Umbilical cord (tissue), 2 donors: ENCODE measurements around the gene PLA2G7. TPM values are rescaled to one million over a fixed set of nuclear protein-coding genes. Genes with fewer than 3 reads are reported as not detected.

Experiments used
- DNase-seq: peaks from one replicate; pipeline ENCODE4 v3.0.0-alpha.2; 2015; ENCODE audit warnings: low spot score
- total RNA-seq: library from RNA; depleted of rRNA; stranded (reverse); fragments of >200 nt; gene quantifications from one replicate; pipeline ENCODE4 v1.2.3, GENCODE V29; 2014; ENCODE audit warnings: low replicate concordance; ENCODE audit not compliant: insufficient read depth

Gene PLA2G7
- total RNA-seq, 1 donor from 2014 or later = 0.48 TPM

DNA sequence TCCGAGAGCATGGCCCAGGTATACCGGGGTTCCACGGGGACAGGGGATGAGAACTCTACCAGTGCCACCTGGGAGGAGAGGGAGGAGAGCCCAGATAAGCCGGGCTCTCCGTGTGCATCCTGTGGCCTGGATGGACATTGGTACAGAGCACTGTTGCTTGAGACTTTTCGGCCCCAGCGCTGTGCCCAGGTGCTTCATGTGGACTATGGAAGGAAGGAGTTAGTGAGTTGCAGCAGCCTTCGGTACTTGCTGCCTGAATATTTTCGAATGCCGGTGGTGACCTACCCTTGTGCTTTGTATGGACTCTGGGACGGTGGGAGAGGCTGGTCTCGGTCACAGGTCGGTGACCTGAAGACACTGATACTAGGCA, 46.2 kb downstream of the PLA2G7 start:
- DNase-seq = no peak

- DNase-seq = no peak
These were observed 46.8 kb downstream of the PLA2G7 start for GRCh38 chr6:46688117-46688965.

GRCh38 chr6:46687619-46688097, 47.5 kb downstream of the PLA2G7 start, which contains the start of gene TDRD6:
TSS of gene TDRD6 (plus strand) at chr6:46687885. CDS start at chr6:46688129, 244 bp downstream.
- DNase-seq = no peak

GRCh38 chr6:46684771-46685170, 50.4 kb downstream of the PLA2G7 start:
- DNase-seq = no peak

GRCh38 chr6:46677314-46677654, 57.9 kb downstream of the PLA2G7 start:
- no peak for DNase-seq

DNA sequence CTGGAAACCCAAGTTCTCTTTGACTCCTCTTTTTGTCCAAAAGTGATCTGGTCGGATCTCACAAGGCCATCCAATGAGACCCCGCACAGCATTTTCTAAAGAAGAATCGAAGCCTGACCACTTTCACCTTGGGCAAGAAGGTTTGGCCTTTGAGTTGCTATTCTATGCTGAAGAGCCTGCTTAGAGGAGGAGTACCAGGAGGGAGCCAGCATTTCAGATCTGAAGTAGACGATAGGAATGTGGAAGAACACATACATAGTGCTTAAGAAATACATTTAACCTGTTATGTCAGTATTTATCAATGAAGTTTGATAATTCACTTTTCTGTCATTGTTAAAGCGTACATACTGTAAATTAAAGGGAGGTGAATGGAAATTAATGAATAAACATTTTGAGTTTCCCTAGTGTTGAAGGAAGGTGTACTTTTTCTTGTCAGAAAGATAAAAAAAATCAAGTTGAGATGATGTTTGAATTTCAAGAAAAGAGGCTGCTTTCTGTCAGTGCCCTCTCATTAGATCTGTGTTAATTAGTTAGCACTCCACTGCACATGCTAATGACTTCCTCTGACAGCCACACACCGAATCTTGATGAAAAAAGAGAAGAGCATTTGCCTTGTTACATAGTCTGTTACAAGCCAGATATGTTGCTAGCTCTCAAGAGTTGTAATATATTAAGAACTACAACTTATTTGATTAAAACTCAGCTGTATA, 58.4 kb downstream of the PLA2G7 start:
- no peak for DNase-seq

GRCh38 chr6:46674410-46674809, 60.8 kb downstream of the PLA2G7 start:
- no peak for DNase-seq

- DNase-seq = no peak
These were observed 67.8 kb downstream of the PLA2G7 start for GRCh38 chr6:46667377-46667776.

GRCh38 chr6:46661483-46661882, 73.7 kb downstream of the PLA2G7 start:
- DNase-seq = no peak

GRCh38 chr6:46657642-46658041, 77.5 kb downstream of the PLA2G7 start:
- no peak for DNase-seq

GRCh38 chr6:46655803-46656202, 79.4 kb downstream of the PLA2G7 start:
- DNase-seq = peak; percentile 3

Other genes with a start within 250 kb of the PLA2G7 start
- gene RCAN2, start 243.9 kb downstream of the PLA2G7 start, total RNA-seq = 5.1 TPM
- 11.8 TPM for gene CYP39A1, start 82.6 kb downstream of the PLA2G7 start, total RNA-seq
- gene SLC25A27, start 82.4 kb downstream of the PLA2G7 start, total RNA-seq = 11.6 TPM
- gene TDRD6, start 47.5 kb downstream of the PLA2G7 start, total RNA-seq = 6.7 TPM
- gene ANKRD66, start 11.6 kb upstream of the PLA2G7 start, total RNA-seq = 9.4 TPM
- gene MEP1A, start 58.0 kb upstream of the PLA2G7 start, total RNA-seq = 2.2 TPM
- gene ADGRF5, start 186.6 kb upstream of the PLA2G7 start, total RNA-seq = 2.2 TPM